ENCODE results near the gene SLC26A4. TPM values are rescaled to one million over a fixed set of nuclear protein-coding genes. Genes with fewer than 3 reads are reported as not detected.

The SLC26A4 gene
- total and polyA plus RNA-seq, 4 donors, result 0.28 to 8.7 (median 3.7) TPM

- TF ChIP-seq CTCF (IDR thresholded peaks at IDR 0.05; ENCODE audit: control extremely low read depth, extremely low read depth), result no peak
- Histone ChIP-seq H3K36me3 (ENCODE audit: control insufficient read depth in 4 of 4, insufficient read depth in 4 of 4, low read length in 4 of 4) (peaks cover 3 to 15% (median 9%) of the 10 kb centered on the region in 4 donors), H3K9me3 (ENCODE audit: control insufficient read depth in 4 of 4, insufficient read depth in 3 of 4, low read length in 3 of 4) (no peaks in the 10 kb centered on the region), H3K4me1 (ENCODE audit: control insufficient read depth in 5 of 5, insufficient read depth in 5 of 5, low read length in 5 of 5) (no peaks in the 10 kb centered on the region), H3K27ac (ENCODE audit: low read depth in 1 of 2, low read length in 1 of 2) (no peak overlapping the region), H3K27me3 (ENCODE audit: control insufficient read depth in 3 of 3, insufficient read depth in 3 of 3, low read length in 2 of 3) (no peaks in the 10 kb centered on the region), H3K4me3 (no peak overlapping the region), H3K9ac (ENCODE audit: insufficient read depth in 1 of 2, low read length in 2 of 2) (no peak overlapping the region)
- 95 to 97% methylated on average over 7 of the region's 7 CpGs for WGBS, 2 donors
- DNase-seq (no peak), ATAC-seq (ENCODE audit: insufficient read depth, low FRiP score) (no peak)
These were observed 90.5 kb downstream of the SLC26A4 start for GRCh38 chr7:107751113-107751512.

- H3K36me3 ChIP-seq (ENCODE audit: control insufficient read depth in 4 of 4, insufficient read depth in 4 of 4, low read length in 4 of 4), result peaks cover 16 to 32% (median 23%) of the 10 kb centered on the region in 4 donors
- no peak overlapping the region for H3K27ac ChIP-seq (ENCODE audit: low read depth in 1 of 2, low read length in 1 of 2)
These were observed 94.0 kb downstream of the SLC26A4 start for GRCh38 chr7:107754642-107755041.

GRCh38 chr7:107758667-107759066, 98.0 kb downstream of the SLC26A4 start:
- DNase-seq (no peak), ATAC-seq (ENCODE audit: insufficient read depth, low FRiP score) (no peak)
- no peak for TF ChIP-seq CTCF (IDR thresholded peaks at IDR 0.05; ENCODE audit: control extremely low read depth, extremely low read depth)
- whole genome bisulfite sequencing, 2 donors, result 97 to 100% methylated on average over 1 of the region's 1 CpG
- Histone ChIP-seq H3K9me3 (ENCODE audit: control insufficient read depth in 4 of 4, insufficient read depth in 3 of 4, low read length in 3 of 4) (no peaks in the 10 kb centered on the region), H3K4me3 (no peak overlapping the region), H3K27me3 (ENCODE audit: control insufficient read depth in 3 of 3, insufficient read depth in 3 of 3, low read length in 2 of 3) (no peaks in the 10 kb centered on the region), H3K36me3 (ENCODE audit: control insufficient read depth in 4 of 4, insufficient read depth in 4 of 4, low read length in 4 of 4) (peaks cover 13 to 26% (median 18%) of the 10 kb centered on the region in 4 donors), H3K9ac (ENCODE audit: insufficient read depth in 1 of 2, low read length in 2 of 2) (no peak overlapping the region), H3K27ac (ENCODE audit: low read depth in 1 of 2, low read length in 1 of 2) (no peak overlapping the region), H3K4me1 (ENCODE audit: control insufficient read depth in 5 of 5, insufficient read depth in 5 of 5, low read length in 5 of 5) (no peaks in the 10 kb centered on the region)

More at GRCh38 chr7:107754642-107755041, 94.0 kb downstream of the SLC26A4 start:
- no peaks in the 10 kb centered on the region for H3K9me3 ChIP-seq (ENCODE audit: control insufficient read depth in 4 of 4, insufficient read depth in 3 of 4, low read length in 3 of 4)
- H3K4me1 ChIP-seq (ENCODE audit: control insufficient read depth in 5 of 5, insufficient read depth in 5 of 5, low read length in 5 of 5), result no peaks in the 10 kb centered on the region
- H3K4me3 ChIP-seq, result no peak overlapping the region
- H3K27me3 ChIP-seq (ENCODE audit: control insufficient read depth in 3 of 3, insufficient read depth in 3 of 3, low read length in 2 of 3), result no peaks in the 10 kb centered on the region
- no peak for TF ChIP-seq CTCF (IDR thresholded peaks at IDR 0.05; ENCODE audit: control extremely low read depth, extremely low read depth)
- H3K9ac ChIP-seq (ENCODE audit: insufficient read depth in 1 of 2, low read length in 2 of 2), result no peak overlapping the region
- WGBS, 2 donors, result 99 to 100% methylated on average over 2 of the region's 2 CpGs
- no peak for ATAC-seq (ENCODE audit: insufficient read depth, low FRiP score)
- no peak for DNase-seq

- Histone ChIP-seq H3K9ac (ENCODE audit: insufficient read depth in 1 of 2, low read length in 2 of 2) (no peak overlapping the region), H3K27ac (ENCODE audit: low read depth in 1 of 2, low read length in 1 of 2) (no peak overlapping the region), H3K36me3 (ENCODE audit: control insufficient read depth in 4 of 4, insufficient read depth in 4 of 4, low read length in 4 of 4) (no peaks in the 10 kb centered on the region), H3K4me1 (ENCODE audit: control insufficient read depth in 5 of 5, insufficient read depth in 5 of 5, low read length in 5 of 5) (no peaks in the 10 kb centered on the region), H3K4me3 (no peak overlapping the region), H3K27me3 (ENCODE audit: control insufficient read depth in 3 of 3, insufficient read depth in 3 of 3, low read length in 2 of 3) (no peaks in the 10 kb centered on the region), H3K9me3 (ENCODE audit: control insufficient read depth in 4 of 4, insufficient read depth in 3 of 4, low read length in 3 of 4) (no peaks in the 10 kb centered on the region)
- DNase-seq (no peak), ATAC-seq (ENCODE audit: insufficient read depth, low FRiP score) (no peak)
- TF ChIP-seq CTCF (IDR thresholded peaks at IDR 0.05; ENCODE audit: control extremely low read depth, extremely low read depth), result no peak
- 95 to 96% methylated on average over 2 of the region's 2 CpGs for WGBS, 2 donors
These were observed 106.8 kb downstream of the SLC26A4 start for GRCh38 chr7:107767391-107767790.
